Vagina (tissue), 2 donors: ENCODE results near the gene TTLL8.

Experiments used
- CTCF ChIP-seq, 3 experiments: fragments of 450-650 bp in 2 of 3; fragments of 200-600 bp in 1 of 3; sonication (generic) in 1 of 3; IDR thresholded peaks; one replicate each; pipeline ENCODE4 v1.5.1; 2017 to 2019; ENCODE audit warnings: antibody characterized with exemption in 3 of 3, mild to moderate bottlenecking in 2 of 3, moderate library complexity in 2 of 3
- POLR2A ChIP-seq, 2 donors: fragments of 450-650 bp; IDR thresholded peaks; one replicate each; pipeline ENCODE4 v1.6.1; 2017; ENCODE audit warnings: antibody characterized with exemption in 2 of 2, mild to moderate bottlenecking in 2 of 2, moderate library complexity in 2 of 2

DNA sequence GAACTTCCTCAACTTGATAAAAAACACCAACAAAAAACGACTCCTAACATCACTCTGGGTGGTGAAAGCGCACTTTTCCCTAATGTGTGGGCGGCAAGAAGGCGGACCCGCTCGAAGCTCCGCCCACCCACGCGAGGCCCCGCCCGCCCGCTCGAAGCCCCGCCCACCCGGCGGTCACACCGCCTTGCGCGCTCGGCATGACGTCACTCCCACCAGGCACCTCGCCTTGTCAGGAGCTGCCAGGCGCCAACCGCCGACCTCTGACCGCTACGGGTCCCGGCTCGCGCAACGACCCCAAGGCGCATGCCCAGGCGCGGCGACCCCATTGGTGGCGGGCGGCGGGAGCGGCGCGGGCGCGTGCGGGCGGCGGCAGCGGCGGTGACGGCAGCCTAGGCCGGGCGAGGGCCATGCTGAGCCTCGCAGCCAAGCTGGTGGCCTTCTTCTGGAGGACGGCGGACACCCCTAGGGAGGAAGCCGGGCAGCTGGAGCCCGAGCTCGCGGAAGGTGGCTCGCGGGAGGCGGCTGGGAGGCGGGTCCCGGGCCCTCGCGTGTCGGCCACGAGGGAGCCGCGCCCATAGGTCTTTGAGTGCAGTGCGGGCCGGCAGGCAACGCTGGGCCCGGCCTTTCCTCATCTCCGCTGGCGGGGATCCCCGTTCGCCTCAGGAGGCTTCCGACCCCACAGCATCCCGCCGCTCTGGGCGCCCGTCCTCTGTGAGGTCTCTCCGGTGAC, 31.7 kb upstream of the TTLL8 start, which contains the start of gene MOV10L1:
- no peak for TF ChIP-seq CTCF (IDR thresholded peaks at IDR 0.05)
- TF ChIP-seq POLR2A (IDR thresholded peaks at IDR 0.05): no peak
